Measurements from ENCODE around the gene PPM1E.

Gene PPM1E

DNA sequence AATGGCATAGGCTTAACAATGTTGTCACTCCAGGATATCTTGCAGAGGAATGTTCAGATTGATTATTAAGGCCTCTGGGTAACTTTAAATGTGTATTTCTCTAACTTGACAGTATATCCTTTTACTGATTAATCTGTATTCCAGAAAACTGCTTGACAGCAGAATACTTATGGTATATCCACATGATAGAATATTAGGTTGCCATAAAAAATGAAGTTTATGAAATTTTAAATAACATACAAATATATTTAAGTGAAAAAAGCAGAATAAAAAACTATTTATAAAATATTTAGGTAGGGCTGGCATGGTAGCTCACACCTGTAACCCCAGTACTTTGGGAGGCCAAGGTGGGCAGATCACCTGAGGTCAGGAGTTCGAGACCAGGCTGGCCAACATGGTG, 244.4 kb downstream of the PPM1E start:
- DNase-seq: no peak

- no peak for DNase-seq
Measured at GRCh38 chr17:59001158-59001814, 245.6 kb downstream of the PPM1E start.

DNA sequence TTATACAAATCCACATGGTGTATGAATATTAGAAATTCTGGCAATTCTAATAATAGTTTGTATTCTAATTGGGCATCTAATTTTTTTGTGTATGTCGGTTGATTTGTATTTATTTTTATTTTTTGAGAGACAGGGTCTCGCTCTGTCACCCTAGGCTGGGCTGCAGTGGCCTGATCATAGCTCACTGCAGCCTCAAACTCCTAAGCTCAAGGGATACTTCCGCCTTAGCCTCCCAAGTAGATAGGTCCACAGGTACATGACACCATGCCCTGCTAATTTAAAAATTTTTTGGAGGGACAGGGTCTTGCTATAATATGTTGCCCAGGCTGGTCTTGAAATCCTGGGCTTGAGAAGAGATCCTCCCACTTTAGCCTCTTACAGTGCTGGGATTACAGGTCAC, 246.5 kb downstream of the PPM1E start:
- no peak for DNase-seq

- no peak for DNase-seq
Measured at GRCh38 chr17:59002848-59003247, 247.2 kb downstream of the PPM1E start.

GRCh38 chr17:59003860-59004259, 248.2 kb downstream of the PPM1E start:
- no peak for DNase-seq

DNA sequence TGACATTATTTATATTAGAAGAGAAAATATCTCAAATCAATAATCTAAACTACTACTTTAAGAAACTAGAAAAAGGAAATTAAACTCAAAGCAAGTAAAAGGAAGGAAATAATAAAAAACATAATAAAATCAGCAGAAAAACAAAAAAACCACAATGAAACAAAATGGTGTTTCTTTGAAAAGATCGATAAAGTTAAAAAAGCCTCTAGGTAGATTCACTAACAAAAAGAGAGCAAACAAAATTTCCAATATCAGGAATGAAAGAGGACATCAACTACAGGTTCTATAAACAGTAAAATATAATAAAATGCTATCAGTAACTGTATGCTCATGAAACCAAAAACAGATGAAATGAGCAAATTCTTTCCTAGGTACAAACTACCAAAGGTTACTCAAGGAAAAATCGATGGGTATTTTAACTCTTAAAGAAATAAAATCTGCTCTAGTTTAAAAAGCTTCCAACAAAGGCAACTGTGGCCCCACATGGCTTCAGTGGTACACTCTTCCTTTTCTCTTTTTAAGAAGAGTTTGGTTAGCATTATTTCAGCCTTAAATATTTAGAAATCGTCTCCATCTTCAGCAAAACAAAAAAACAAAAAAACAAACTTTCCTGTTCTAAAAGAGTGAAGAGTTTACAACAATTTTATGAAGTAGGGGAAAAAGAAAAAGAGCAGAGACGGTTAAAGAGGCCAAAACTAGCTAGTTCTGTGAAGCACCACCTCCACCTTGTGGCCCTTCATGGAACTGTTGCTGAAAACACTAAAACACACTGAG, 248.9 kb downstream of the PPM1E start:
- no peak for DNase-seq

DNA sequence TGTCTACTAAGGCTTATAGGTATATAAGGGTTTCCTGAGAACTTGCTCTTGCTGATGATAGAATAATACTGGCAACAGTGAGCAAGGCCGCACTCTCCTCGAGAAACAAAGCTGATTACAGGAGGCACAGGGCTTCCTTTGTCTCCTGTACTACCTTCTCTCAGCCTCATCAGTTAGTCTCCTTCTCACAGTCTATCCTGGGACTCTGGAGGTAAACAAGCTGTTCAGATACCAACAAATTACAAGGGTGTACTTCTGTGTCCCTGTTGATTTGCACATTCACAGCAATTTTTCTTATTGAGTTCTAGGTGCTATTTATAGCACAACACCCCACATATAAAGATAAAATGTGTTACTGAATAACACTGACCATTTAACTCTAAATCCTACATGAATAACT, 252.3 kb downstream of the PPM1E start:
- DNase-seq: no peak

DNA sequence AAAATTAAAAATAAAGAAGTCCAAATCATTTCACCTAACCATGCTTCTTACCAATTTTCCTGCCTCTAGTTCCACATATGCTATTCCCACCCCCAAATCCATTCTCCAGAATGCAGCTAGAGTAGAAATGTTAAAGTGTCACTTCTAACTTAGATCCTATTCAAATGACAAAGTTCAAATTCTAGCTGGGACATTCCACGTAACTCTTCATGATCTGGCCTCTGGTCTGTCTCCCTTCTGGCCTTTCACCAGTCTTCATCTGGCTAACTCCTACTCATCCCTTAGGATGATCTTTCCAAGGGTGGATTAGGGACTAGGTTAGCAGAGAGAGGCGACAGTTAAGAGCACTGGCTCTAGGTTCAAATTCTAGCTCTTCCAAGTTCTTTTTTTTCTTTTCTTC, 253.1 kb downstream of the PPM1E start:
- no peak for DNase-seq

DNA sequence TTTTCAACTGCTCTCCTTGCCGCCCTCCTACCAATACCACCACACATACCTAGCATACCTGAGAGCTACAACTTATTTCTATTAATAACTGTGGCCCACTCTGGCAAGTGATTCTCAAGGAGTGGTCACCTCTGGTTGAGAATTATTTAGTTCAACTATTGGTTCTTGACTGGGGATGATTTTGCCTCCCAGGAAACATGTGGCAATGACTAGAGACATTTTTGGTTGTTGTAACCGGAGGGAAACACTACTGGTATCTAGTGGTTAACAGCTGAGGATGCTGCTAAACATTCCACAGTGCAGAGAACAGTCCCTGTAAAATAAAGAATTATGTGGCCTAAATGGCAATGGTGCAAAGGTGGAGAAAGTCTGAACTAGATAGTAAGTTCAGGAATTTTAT, 254.4 kb downstream of the PPM1E start:
- DNase-seq: no peak

DNA sequence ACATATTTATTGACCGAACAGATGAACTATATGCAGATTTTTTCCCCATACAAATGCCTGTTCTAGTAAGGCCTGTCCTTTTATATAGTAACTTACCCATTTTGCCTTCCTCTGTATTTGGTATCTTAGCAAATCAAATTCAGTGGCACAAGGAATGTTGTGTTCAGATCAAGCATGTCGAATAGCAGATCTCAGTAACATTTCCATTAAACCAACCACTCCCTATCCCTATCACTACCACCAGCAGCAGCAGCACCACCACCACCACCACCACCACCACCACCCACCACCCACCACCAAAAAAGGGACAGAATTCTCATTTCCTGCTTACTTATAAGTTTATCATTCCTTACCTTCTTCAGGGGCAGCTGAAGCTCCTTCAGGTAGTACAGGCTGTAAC, 256.3 kb downstream of the PPM1E start:
- no peak for DNase-seq

GRCh38 chr17:59018019-59018418, 262.4 kb downstream of the PPM1E start:
- DNase-seq: no peak

GRCh38 chr17:59024916-59025315, 269.3 kb downstream of the PPM1E start:
- DNase-seq: no peak

DNA sequence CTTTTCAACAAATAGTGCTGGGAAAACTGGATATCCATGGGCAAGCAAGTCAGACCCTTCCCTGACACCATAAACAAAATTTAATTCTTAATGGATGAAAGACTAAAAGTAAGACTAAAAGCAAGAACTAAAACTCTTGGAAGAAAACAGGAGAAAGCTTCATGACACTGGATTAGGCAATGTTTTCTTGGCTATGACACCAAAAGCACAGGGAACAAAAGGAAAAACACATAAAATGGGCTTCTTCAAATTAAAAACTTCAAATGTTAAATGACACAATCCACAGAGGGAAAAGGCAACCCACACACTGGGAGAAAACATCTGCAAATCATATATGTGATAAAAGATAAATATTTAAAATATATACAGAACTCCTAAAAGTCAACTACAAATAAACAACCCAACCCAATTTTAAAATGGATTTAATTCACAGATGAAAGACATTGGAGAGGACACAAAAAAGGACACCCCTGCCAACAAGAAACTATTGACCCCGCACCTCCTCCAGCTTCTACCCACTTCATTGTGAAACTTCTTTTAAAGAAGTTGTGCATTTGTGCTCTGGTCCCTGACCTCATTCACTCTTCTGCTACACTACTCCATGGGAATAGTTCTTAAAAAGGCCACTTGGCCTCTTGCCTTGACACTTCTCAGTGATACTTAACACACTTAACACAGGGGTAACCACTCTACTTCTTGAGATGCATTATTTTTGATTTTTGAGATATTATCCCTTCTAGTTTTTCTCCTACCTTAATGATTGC, 270.7 kb downstream of the PPM1E start:
- no peak for DNase-seq

DNA sequence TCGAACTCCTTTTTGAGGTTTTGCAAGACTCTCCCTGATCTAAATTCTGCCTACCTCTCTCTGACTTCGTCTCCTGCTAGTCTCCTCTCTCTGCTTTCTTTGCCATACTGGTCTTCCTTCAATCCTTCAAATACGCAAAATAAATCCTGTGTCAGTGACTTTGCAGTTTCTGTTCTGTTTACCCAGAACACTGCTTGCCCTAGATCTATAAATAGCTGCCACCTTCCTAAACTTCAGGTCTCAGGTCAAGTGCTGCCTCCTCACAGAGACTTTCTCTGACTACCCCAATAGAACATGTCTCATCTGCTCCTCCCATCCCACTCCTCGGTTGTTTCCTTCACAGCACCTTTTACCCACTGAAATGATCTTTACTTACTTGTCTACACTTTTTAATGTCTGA, 272.1 kb downstream of the PPM1E start:
- no peak for DNase-seq

DNA sequence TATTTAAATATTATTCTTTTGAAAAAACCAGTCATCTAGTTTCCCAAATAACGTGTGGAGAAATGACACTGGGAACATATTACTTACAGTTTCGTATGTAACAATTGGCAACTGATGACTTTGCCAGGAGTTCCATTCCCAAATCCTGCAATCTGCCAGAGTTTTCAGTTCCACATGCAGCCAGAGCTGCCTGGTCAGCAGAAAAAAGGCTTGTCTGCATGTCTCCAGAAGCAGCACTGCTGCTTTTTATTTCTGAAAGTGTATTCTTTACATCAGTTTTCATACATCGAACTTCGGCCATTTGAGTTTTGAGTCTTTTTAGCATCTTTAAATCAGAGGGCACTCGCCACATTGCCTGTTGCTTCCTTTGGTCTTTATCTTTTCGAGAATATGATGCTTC, 272.7 kb downstream of the PPM1E start:
- no peak for DNase-seq

DNA sequence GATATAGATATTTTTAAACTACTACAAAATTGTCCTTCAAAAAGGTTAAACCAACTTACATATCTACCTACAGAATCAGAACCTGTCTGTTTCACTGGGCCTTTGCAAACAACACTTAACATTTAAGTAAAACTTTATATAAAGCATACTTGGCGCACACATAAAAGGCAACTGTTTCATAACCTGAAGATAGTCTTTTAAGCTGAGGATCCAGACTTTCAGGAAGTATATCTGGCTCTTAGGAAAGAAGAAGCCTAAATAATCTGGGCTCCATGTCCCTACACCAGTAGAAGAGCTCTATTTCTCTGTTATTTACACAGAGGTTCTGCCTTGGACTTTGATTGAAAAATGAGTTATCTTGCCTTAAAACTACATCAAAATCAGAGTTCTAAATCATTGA, 275.2 kb downstream of the PPM1E start:
- DNase-seq: no peak

Measured in NCI-H1048 (cell line).